ENCODE results near the gene GSTO1. TPM values are rescaled to one million over a fixed set of nuclear protein-coding genes. Genes with fewer than 3 reads are reported as not detected.

GSTO1 gene
- total RNA-seq: 260 and 309 TPM in 2 replicates

DNA sequence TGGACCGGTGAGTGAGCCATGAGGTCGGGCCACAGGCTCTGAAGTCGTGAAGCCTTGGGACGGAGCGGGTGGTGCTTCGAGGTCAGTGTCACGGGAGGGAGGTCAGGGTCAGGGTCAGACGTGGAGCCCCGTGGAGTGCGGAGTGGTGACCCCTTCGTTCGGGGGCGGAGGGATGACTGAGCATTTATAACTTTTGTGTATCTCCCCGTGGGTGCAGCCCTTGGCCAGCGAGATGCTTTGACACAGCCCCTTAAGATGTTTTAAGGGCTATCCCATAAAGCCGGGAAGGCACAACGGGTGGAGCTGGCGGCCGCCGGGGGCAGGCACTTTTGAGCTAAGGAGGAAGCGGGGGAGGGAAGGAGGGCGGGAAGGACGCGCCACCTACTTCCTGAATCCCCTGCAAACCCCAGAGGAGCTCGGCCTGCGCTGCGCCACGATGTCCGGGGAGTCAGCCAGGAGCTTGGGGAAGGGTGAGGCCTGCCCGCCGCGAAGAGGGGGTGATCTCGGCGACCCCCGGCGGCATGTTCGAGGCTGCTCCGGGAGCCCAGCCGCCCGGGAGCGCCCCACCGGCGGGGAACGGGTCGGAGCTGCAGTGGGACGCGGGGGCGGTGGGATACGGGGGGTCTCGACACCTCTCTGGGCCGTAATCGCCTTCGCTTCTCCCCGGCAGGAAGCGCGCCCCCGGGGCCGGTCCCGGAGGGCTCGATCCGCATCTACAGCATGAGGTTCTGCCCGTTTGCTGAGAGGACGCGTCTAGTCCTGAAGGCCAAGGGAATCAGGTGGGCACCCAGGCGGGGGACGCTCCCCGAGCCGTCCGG lies at the start of gene GSTO1:
GSTO1 (plus strand) TSS at position 400 of the 818 bp plus-strand sequence; CDS start at position 437, 37 bp downstream.

DNA sequence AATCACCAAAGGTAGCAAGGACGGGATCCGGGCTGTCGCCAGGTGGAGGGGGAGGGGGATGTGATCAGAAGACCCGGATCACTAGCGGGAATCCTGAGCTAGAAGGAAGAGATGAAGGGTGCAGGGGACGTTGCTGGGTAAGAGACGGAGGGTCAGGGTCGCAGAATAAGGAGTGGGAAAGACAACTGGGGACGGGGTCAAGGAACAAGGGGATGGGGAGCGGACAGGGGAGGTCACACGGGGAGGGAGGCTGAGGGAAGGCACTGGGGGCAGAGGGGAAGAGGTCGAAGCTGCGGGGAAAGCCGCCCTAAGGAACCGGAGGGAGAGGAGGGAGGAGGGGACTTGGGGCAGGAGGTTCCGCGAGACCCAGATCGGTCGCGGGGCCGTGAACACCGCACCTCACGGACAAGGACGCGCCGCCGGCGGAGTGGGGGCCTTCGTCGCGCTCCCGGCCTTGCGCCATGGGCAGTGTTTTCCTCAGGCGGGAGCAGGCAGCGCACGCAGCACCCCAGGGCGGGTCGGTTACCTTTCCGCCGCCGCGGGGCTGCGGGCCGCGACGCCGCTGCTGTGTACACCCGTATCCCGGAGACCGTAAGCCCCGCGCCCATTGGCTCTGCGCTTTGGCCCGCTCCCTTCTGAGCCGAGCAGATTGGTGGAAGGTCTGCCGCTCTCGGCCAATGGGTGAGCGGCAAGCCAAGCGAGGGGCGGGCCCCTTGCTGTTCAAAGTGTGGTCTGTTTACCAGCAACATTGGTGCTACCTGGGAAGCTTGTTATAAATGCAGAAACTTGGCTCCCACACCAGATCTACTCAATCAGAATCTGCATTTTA lies 22.7 kb upstream of the GSTO1 start, which contains the start of gene CFAP43:
CFAP43 (minus strand) TSS at position 581 of the 829 bp plus-strand sequence; CDS start at position 463, 118 bp downstream.

DNA sequence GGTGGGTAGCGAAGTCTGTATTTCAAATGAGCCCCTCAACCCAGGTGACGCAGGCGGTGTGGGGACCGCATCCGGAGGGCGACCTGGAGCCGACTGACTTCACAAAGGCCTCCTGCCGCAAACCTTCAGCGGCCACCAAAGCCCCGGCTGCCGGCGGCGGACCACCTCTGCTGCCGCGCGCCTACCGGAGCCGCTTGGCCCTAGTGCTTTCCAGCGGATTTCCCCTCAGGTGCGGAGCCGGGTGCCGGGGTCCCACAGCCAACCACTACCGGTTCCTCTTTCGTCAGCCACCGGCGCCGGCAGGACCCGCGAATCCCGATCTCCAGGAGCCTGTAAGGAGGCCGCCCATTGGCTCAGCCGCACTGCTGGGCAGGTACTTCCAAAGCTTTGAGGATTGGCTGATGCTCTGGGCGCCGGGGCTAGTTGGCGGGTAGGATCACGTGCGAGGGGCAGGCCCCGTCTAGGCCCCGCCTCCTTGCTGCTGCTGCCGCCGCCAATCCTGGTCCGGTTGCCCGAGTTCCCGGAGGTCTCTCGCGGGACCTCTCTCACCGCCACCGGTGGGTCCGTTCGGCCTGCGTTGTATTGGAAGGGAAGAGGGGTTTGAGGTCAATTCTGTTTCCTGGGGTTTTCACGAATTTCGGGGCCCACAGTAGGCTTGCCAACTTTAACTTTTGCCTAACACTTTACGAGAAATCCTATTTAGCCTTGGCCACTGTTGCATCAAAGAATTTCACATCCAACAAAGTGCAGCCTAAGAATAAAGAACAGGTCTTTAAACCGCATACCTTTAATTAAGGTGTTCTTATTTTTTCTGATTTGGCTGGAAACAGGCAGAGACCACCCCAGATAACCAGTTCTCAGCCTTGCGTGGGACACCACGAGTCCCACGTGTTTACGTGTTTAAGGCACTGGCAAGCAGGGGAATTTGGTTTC lies 14.3 kb downstream of the GSTO1 start, which contains the start of gene GSTO2:
GSTO2 (plus strand) TSS at position 472 of the 933 bp plus-strand sequence. CDS start 5,732 bp downstream, outside the sequence.

Small RNA genes within 50 kb of the gene (small RNA-seq; reads per million reads assigned to genes)
- gene MIR4482 (0.08 reads per million), gene MIR609 (not detected)

Other genes with a start within 250 kb of the GSTO1 start
- gene COL17A1, start 169.0 kb upstream of the GSTO1 start, total RNA-seq: 0.20 and 0.37 TPM in 2 replicates
- 8.8 and 15.2 TPM in 2 replicates for gene SFR1, start 132.7 kb upstream of the GSTO1 start, total RNA-seq
- under 0.01 and 0.39 TPM in 2 replicates for gene CFAP43, start 22.5 kb upstream of the GSTO1 start, total RNA-seq
- gene GSTO2, start 14.3 kb downstream of the GSTO1 start, total RNA-seq: 0.73 and 0.98 TPM in 2 replicates
- 16.2 and 19.4 TPM in 2 replicates for gene ITPRIP, start 83.6 kb downstream of the GSTO1 start, total RNA-seq
- gene CFAP58, start 98.9 kb downstream of the GSTO1 start, total RNA-seq: 0.37 and 0.59 TPM in 2 replicates